ENCODE data around the gene SPATA32. TPM values are rescaled to one million over a fixed set of nuclear protein-coding genes. Genes with fewer than 3 reads are reported as not detected.

The SPATA32 gene
- polyA plus RNA-seq, 2 donors, result not detected

DNA sequence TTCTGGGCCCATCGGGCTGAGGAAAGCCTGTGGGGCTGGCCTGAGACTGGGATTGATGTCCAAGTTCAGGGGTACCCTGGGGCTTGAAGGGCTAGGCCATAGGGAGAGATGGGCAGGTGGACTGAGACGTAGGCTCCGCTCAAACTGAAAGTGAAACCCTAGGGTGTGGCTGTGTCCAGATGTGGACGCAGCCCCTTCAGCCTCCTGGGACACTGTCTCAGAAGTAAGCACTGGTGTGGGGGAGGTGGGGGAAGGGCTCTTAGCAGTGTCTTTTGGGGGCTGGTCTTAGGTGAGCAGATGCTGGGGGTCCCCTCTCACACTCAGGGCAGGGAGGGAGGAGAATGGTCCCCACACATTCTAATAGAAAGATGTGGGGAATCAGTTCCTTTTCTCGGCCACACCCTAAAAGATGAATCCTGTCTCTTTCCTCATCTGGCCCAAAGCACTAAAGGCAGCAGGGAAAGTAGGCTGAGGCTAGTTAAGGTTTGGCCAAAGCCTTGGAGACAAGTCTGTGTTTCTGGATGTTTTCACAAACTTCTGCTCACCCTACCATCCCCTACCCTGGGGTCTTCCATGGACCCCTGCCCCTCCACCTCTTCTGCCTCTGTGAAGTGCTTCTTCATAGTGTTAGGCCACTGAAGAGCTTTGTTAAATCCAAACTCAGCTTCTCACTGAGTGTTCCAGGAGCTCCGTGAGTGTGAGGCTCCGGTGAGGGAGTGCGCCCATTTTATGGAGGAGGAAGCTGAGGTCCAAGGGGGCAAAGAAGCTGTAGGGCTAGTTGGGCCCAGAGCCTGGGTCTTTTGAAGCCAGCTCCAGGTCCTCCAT lies 34.6 kb downstream of the SPATA32 start:
- 65 to 70% methylated on average over 8 of the region's 8 CpGs for WGBS, 2 donors
- H3K27me3 ChIP-seq (ENCODE audit: control insufficient read depth in 1 of 2, insufficient read depth in 2 of 2, low read length in 2 of 2), result no peaks in the 10 kb centered on the region
- H3K27ac ChIP-seq (ENCODE audit: low read depth in 2 of 2, low read length in 1 of 2), result peak overlapping the region; percentile 36 to 79
- H3K9me3 ChIP-seq (ENCODE audit: control insufficient read depth in 2 of 2, insufficient read depth in 1 of 2, low read depth in 1 of 2, low read length in 1 of 2), result no peaks in the 10 kb centered on the region
- H3K4me3 ChIP-seq (ENCODE audit: low read depth in 1 of 2, low read length in 2 of 2), result no peak overlapping the region
- no peaks in the 10 kb centered on the region for H3K36me3 ChIP-seq (ENCODE audit: control insufficient read depth in 2 of 2, insufficient read depth in 2 of 2, low read length in 1 of 2)
- peaks cover 0 to 17% of the 10 kb centered on the region in 2 donors for H3K4me1 ChIP-seq (ENCODE audit: control insufficient read depth in 2 of 2, insufficient read depth in 2 of 2, low read length in 1 of 2)

DNA sequence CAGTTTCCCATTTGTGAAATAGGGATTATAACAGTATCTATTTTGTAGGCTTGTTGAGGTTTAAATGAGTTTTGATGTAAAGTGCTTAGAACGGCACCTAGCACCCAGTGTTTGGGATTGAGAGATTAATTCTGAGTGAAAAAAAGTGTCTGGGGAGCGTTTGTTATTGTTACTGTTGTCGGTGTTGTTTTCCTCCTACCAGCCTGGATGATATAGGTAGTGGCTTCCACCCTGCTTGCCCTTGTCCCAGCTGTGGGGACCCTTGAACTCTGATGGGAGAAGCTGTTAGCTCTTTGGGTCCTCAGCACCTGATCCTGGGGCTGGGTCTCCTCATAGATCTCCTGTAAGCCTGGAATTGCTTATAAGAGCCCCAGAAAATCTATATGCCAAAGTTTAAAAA lies 35.3 kb downstream of the SPATA32 start:
- no peaks in the 10 kb centered on the region for H3K27me3 ChIP-seq (ENCODE audit: control insufficient read depth in 1 of 2, insufficient read depth in 2 of 2, low read length in 2 of 2)
- no peak overlapping the region for H3K4me3 ChIP-seq (ENCODE audit: low read depth in 1 of 2, low read length in 2 of 2)
- H3K9me3 ChIP-seq (ENCODE audit: control insufficient read depth in 2 of 2, insufficient read depth in 1 of 2, low read depth in 1 of 2, low read length in 1 of 2), result no peaks in the 10 kb centered on the region
- H3K36me3 ChIP-seq (ENCODE audit: control insufficient read depth in 2 of 2, insufficient read depth in 2 of 2, low read length in 1 of 2), result no peaks in the 10 kb centered on the region
- peaks cover 0 to 17% of the 10 kb centered on the region in 2 donors for H3K4me1 ChIP-seq (ENCODE audit: control insufficient read depth in 2 of 2, insufficient read depth in 2 of 2, low read length in 1 of 2)
- H3K27ac ChIP-seq (ENCODE audit: low read depth in 2 of 2, low read length in 1 of 2), result peak overlapping the region; percentile 36 to 63
- WGBS, 2 donors, result 66 to 74% methylated on average over 3 of the region's 3 CpGs

DNA sequence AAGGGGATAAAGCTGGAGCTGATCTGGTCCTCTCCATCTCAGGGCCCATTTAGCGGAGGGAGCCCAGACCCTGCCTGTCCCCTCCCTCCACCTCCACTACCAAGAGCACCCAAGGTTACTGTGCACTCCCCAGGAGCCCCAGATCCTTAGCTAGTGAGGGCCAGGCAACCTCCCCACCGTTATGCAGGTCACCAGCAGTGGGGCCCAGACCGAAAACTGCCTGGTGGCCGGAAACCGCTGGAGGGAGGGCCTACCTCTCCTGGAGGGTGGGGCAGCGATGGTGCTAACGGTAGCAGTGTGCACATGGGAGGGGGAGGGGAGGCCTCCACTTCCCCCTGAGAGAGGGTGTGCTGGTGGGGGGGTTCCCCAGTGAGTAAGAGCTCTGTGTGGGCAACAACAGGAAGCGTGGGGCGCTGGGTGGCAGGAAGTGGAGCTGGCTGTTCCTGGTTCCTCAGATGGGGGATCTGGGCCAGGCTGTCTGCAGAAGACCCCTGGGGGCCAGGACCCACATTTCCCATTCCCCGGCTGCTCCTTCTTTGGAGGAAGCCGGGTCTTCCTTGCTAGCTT lies 35.8 kb downstream of the SPATA32 start:
- H3K27me3 ChIP-seq (ENCODE audit: control insufficient read depth in 1 of 2, insufficient read depth in 2 of 2, low read length in 2 of 2), result no peaks in the 10 kb centered on the region
- peaks cover 0 to 13% of the 10 kb centered on the region in 2 donors for H3K4me1 ChIP-seq (ENCODE audit: control insufficient read depth in 2 of 2, insufficient read depth in 2 of 2, low read length in 1 of 2)
- H3K4me3 ChIP-seq (ENCODE audit: low read depth in 1 of 2, low read length in 2 of 2), result no peak overlapping the region
- H3K36me3 ChIP-seq (ENCODE audit: control insufficient read depth in 2 of 2, insufficient read depth in 2 of 2, low read length in 1 of 2), result no peaks in the 10 kb centered on the region
- H3K9me3 ChIP-seq (ENCODE audit: control insufficient read depth in 2 of 2, insufficient read depth in 1 of 2, low read depth in 1 of 2, low read length in 1 of 2), result no peaks in the 10 kb centered on the region
- WGBS, 2 donors, result 69 to 74% methylated on average over 11 of the region's 11 CpGs
- H3K27ac ChIP-seq (ENCODE audit: low read depth in 2 of 2, low read length in 1 of 2), result peak overlapping the region; percentile 62 to 63

DNA sequence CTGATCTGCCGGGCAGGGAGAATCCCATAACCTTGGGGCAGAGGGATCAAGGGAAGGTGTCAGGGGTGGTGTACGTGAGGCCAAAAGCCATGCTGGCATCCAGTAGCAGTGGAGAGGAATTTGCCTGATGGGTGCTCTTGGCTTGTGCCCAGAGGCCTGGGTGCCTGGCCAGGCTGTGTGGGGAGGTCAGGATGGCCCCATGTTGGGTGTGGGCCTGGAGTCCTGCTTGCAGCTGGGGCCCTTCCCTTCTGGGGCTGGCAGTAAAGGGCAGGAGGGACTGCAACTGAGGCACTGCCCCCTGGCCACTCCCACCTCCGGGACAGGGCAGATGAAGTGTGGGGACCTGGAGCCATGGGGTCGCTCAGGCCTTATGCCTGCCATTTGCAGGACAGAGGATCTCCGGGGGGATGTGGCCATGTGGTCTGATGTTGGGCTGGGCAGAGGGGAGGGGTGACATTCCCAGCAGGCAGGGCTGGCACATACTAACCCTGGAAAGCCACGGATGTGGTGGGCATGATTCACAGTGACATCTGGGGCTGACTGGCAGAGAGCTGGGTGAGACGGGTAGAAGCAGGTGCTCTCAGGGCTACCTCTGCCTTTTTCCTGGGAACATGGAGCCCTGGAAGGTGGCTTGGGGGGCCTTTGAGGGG lies 36.7 kb downstream of the SPATA32 start:
- Histone ChIP-seq H3K9me3 (ENCODE audit: control insufficient read depth in 2 of 2, insufficient read depth in 1 of 2, low read depth in 1 of 2, low read length in 1 of 2) (no peaks in the 10 kb centered on the region), H3K4me1 (ENCODE audit: control insufficient read depth in 2 of 2, insufficient read depth in 2 of 2, low read length in 1 of 2) (peaks cover 0 to 7% of the 10 kb centered on the region in 2 donors), H3K27me3 (ENCODE audit: control insufficient read depth in 1 of 2, insufficient read depth in 2 of 2, low read length in 2 of 2) (no peaks in the 10 kb centered on the region), H3K4me3 (ENCODE audit: low read depth in 1 of 2, low read length in 2 of 2) (peak overlapping the region in 1 of 2 donors; percentile 11), H3K36me3 (ENCODE audit: control insufficient read depth in 2 of 2, insufficient read depth in 2 of 2, low read length in 1 of 2) (no peaks in the 10 kb centered on the region), H3K27ac (ENCODE audit: low read depth in 2 of 2, low read length in 1 of 2) (peak overlapping the region; percentile 54 to 62)
- 62 to 68% methylated on average over 7 of the region's 7 CpGs for WGBS, 2 donors

DNA sequence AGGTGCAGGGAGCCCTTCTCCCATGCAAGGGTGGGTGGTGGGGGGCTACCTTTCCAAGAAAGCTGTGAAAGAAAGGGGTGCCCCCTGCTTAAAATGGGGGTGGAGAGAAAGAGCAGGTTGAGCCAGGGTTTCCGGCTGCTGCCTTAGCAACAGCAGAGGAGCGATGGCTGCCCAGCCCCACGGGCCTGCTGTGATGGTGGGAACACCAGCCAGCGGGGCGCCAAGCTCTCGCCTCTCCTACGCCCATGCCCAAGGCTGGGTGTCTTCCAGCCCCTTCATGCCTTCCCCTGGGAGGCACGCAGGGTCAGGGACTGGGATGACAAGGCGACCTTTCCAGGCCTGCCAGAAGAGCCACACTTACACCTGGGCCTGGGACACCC lies 37.2 kb downstream of the SPATA32 start:
- peak overlapping the region; percentile 19 to 62 for H3K27ac ChIP-seq (ENCODE audit: low read depth in 2 of 2, low read length in 1 of 2)
- H3K4me1 ChIP-seq (ENCODE audit: control insufficient read depth in 2 of 2, insufficient read depth in 2 of 2, low read length in 1 of 2), result peaks cover 0 to 5% of the 10 kb centered on the region in 2 donors
- WGBS, 2 donors, result 68% methylated on average over 9 of the region's 9 CpGs
- H3K27me3 ChIP-seq (ENCODE audit: control insufficient read depth in 1 of 2, insufficient read depth in 2 of 2, low read length in 2 of 2), result no peaks in the 10 kb centered on the region
- H3K36me3 ChIP-seq (ENCODE audit: control insufficient read depth in 2 of 2, insufficient read depth in 2 of 2, low read length in 1 of 2), result no peaks in the 10 kb centered on the region
- H3K9me3 ChIP-seq (ENCODE audit: control insufficient read depth in 2 of 2, insufficient read depth in 1 of 2, low read depth in 1 of 2, low read length in 1 of 2), result no peaks in the 10 kb centered on the region
- peak overlapping the region in 1 of 2 donors; percentile 12 for H3K4me3 ChIP-seq (ENCODE audit: low read depth in 1 of 2, low read length in 2 of 2)

DNA sequence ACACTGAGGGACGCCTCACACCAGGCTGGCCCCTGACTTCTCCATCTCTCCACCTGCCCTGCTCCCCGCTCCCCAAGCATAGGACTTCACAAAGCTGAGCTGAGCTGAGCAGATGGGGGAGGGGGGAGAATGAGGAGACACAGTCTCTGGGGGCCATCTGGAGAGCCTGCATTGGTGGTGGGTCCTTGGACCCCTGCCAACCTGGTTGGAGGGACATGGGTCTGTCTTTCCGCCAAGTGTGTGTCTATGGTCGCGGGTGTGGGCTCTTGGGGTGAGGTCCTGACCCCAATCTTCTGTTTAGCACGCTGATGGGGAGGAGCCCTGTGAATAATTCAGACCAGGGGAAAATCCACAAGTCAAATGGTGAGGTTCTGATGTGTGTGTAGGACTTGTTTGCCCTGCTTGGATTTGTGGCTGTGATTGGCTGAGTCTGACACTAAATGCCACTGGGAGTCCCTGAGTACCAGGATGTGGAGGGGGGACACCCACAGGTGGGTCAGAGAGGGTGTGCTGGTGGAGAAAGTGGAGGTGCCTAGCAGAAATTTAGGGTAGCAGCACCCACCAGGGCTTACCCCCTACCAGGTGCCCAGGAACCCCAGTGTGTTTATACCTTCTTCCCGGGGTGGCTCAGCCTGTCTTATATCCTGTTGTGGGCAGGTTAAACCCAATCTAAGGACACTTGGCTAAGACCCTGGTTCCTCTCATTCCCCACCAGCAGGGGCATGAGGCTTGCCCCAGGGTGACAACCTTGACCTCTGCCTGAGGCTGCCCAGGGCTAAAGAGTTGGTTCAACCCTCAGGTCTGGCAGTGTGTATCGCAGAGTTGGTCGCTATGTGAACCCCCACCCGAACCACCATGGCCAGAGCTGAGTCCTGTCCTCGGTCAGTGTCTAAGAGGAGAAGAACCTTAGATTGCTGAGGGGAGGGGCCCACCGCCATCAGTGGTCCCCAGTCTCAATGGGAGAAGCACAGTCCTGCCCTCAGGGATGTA lies 38.1 kb downstream of the SPATA32 start:
- peak overlapping the region in 1 of 2 donors; percentile 37 for H3K27ac ChIP-seq (ENCODE audit: low read depth in 2 of 2, low read length in 1 of 2)
- H3K4me1 ChIP-seq (ENCODE audit: control insufficient read depth in 2 of 2, insufficient read depth in 2 of 2, low read length in 1 of 2), result peaks cover 0 to 3% of the 10 kb centered on the region in 2 donors
- H3K36me3 ChIP-seq (ENCODE audit: control insufficient read depth in 2 of 2, insufficient read depth in 2 of 2, low read length in 1 of 2), result no peaks in the 10 kb centered on the region
- H3K9me3 ChIP-seq (ENCODE audit: control insufficient read depth in 2 of 2, insufficient read depth in 1 of 2, low read depth in 1 of 2, low read length in 1 of 2), result no peaks in the 10 kb centered on the region
- WGBS, 2 donors, result 78 to 79% methylated on average over 12 of the region's 12 CpGs
- H3K27me3 ChIP-seq (ENCODE audit: control insufficient read depth in 1 of 2, insufficient read depth in 2 of 2, low read length in 2 of 2), result no peaks in the 10 kb centered on the region
- H3K4me3 ChIP-seq (ENCODE audit: low read depth in 1 of 2, low read length in 2 of 2), result peak overlapping the region; percentile 34 to 47

DNA sequence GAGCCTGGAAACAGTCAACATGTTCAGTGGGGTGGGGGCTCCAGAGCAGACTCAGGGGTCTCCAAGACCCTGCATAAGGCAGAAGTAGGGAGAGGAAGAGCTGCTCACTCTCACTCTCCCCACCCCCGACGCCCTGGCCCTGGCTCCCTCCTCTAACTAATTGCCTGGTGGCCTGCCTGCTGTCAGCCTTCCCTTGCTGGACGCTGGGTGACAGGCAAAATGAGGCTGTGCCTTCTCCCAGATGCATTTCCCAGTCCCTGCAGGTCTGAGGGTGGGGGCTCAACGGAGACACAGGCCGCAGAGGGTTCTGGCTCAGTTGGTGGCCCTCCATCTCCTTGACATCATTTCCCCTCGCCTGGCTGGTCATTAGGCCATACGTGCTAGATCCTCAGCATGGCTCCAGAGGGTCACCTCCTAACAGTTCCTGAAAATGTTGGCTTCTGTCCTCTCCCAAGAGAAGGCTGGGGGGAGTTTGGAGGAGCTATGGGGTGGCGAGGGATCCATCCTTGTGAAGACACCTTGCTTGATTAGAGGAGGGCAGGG lies 38.8 kb downstream of the SPATA32 start:
- no peaks in the 10 kb centered on the region for H3K9me3 ChIP-seq (ENCODE audit: control insufficient read depth in 2 of 2, insufficient read depth in 1 of 2, low read depth in 1 of 2, low read length in 1 of 2)
- peaks cover 0 to 3% of the 10 kb centered on the region in 2 donors for H3K4me1 ChIP-seq (ENCODE audit: control insufficient read depth in 2 of 2, insufficient read depth in 2 of 2, low read length in 1 of 2)
- H3K4me3 ChIP-seq (ENCODE audit: low read depth in 1 of 2, low read length in 2 of 2), result peak overlapping the region; percentile 34 to 47
- 72 to 75% methylated on average over 8 of the region's 8 CpGs for WGBS, 2 donors
- no peaks in the 10 kb centered on the region for H3K27me3 ChIP-seq (ENCODE audit: control insufficient read depth in 1 of 2, insufficient read depth in 2 of 2, low read length in 2 of 2)
- H3K36me3 ChIP-seq (ENCODE audit: control insufficient read depth in 2 of 2, insufficient read depth in 2 of 2, low read length in 1 of 2), result no peaks in the 10 kb centered on the region
- peak overlapping the region; percentile 37 to 64 for H3K27ac ChIP-seq (ENCODE audit: low read depth in 2 of 2, low read length in 1 of 2)

DNA sequence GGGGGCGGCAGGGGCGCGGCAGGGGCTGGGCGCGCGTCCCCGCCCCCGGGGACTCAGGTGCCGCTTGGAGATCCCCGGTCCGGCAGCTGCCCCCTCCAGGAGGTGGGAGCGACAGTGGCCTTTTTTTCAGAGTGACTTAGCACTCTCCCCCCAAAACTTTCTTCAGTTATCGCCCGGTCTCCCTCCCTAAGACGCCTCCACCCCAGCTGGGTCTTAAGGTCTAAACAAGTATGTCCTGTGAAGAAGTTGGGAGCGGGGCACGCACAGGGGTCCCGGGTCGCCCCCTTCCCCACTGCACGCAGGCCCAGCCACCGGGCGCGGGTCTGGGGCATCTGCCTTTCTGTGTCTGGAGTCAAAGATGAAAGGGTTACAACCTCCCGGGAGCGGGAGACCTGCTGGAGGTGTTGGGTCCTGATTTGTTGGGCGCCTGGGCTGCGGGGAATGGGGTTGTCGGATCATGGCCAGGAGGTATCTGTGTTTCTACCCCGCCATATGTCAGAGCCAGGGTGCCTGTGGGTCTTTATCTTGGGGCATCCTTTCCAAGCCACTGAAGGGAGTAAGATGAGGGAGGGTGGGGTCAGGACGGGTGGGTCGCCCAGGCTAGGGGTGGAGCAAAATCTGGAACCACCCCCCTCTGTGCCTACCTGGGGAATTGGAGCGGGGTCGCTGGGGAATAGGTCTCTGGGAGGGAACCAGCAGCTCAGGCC lies 39.5 kb downstream of the SPATA32 start:
- H3K9me3 ChIP-seq (ENCODE audit: control insufficient read depth in 2 of 2, insufficient read depth in 1 of 2, low read depth in 1 of 2, low read length in 1 of 2), result no peaks in the 10 kb centered on the region
- WGBS, 2 donors, result 17 to 27% methylated on average over 28 to 33 of the region's 33 CpGs
- no peaks in the 10 kb centered on the region for H3K36me3 ChIP-seq (ENCODE audit: control insufficient read depth in 2 of 2, insufficient read depth in 2 of 2, low read length in 1 of 2)
- peaks cover 0 to 3% of the 10 kb centered on the region in 2 donors for H3K4me1 ChIP-seq (ENCODE audit: control insufficient read depth in 2 of 2, insufficient read depth in 2 of 2, low read length in 1 of 2)
- peak overlapping the region; percentile 47 to 54 for H3K4me3 ChIP-seq (ENCODE audit: low read depth in 1 of 2, low read length in 2 of 2)
- H3K27ac ChIP-seq (ENCODE audit: low read depth in 2 of 2, low read length in 1 of 2), result peak overlapping the region; percentile 37 to 64
- no peaks in the 10 kb centered on the region for H3K27me3 ChIP-seq (ENCODE audit: control insufficient read depth in 1 of 2, insufficient read depth in 2 of 2, low read length in 2 of 2)
